Measurements from ENCODE around the gene STAC2. TPM values are rescaled to one million over a fixed set of nuclear protein-coding genes. Genes with fewer than 3 reads are reported as not detected.
A peak's percentile ranks its signal among the peaks of the same experiment; 100 is the strongest.

The STAC2 gene
- total RNA-seq, 2 donors from 2014 or later, result 0.82 to 2.3 TPM

- Histone ChIP-seq H3K27me3 (no peaks in the 10 kb centered on the region), H3K36me3 (no peaks in the 10 kb centered on the region), H3K27ac (peak within 1 kb of the TSS; percentile 6 to 54), H3K4me3 (peak within 1 kb of the TSS; percentile 46 to 54), H3K4me1 (peaks cover 0 to 34% of the 10 kb centered on the region in 2 donors), H3K9me3 (no peaks in the 10 kb centered on the region)
- TF ChIP-seq CTCF (IDR thresholded peaks at IDR 0.05), result no peak
- DNase-seq (ENCODE audit: low spot score), result no peak
These were observed 59.9 kb downstream of the STAC2 start, which contains the start of gene ARL5C for GRCh38 chr17:39165841-39166349. Gene ARL5C (minus strand): TSS chr17:39166161. CDS start chr17:39165760, 401 bp downstream.

GRCh38 chr17:39165178-39165840 lies 60.4 kb downstream of the STAC2 start:
- no peaks in the 10 kb centered on the region for H3K27me3 ChIP-seq
- H3K9me3 ChIP-seq, result no peaks in the 10 kb centered on the region
- DNase-seq (ENCODE audit: low spot score), result no peak
- H3K4me3 ChIP-seq, result peak overlapping the region; percentile 46 to 54
- H3K36me3 ChIP-seq, result no peaks in the 10 kb centered on the region
- peak overlapping the region; percentile 6 to 54 for H3K27ac ChIP-seq
- peaks cover 0 to 34% of the 10 kb centered on the region in 2 donors for H3K4me1 ChIP-seq
- TF ChIP-seq CTCF (IDR thresholded peaks at IDR 0.05), result no peak

- Histone ChIP-seq H3K36me3 (no peaks in the 10 kb centered on the region), H3K9me3 (no peaks in the 10 kb centered on the region), H3K4me3 (peak overlapping the region; percentile 46 to 54), H3K4me1 (peaks cover 0 to 34% of the 10 kb centered on the region in 2 donors), H3K27me3 (no peaks in the 10 kb centered on the region), H3K27ac (peak overlapping the region; percentile 6 to 54)
- TF ChIP-seq CTCF (IDR thresholded peaks at IDR 0.05), result peak; percentile 72 to 89
- DNase-seq (ENCODE audit: low spot score), result peak; percentile 93
These were observed 61.0 kb downstream of the STAC2 start for GRCh38 chr17:39164675-39165143.

- TF ChIP-seq CTCF (IDR thresholded peaks at IDR 0.05), result no peak
- no peak for DNase-seq (ENCODE audit: low spot score)
- peaks cover 0 to 28% of the 10 kb centered on the region in 2 donors for H3K4me1 ChIP-seq
- H3K9me3 ChIP-seq, result no peaks in the 10 kb centered on the region
- no peak overlapping the region for H3K4me3 ChIP-seq
- no peak overlapping the region for H3K27ac ChIP-seq
- H3K27me3 ChIP-seq, result no peaks in the 10 kb centered on the region
- H3K36me3 ChIP-seq, result no peaks in the 10 kb centered on the region
These were observed 63.8 kb downstream of the STAC2 start for GRCh38 chr17:39161962-39162361.

Other genes with a start within 250 kb of the STAC2 start
- gene PLXDC1, start 74.3 kb downstream of the STAC2 start, total RNA-seq, result 1 to 10 TPM; 4.6 to 9.3 TPM
- not detected for gene ARL5C, start 59.8 kb downstream of the STAC2 start, total RNA-seq
- gene CACNB1, start 28.3 kb downstream of the STAC2 start, total RNA-seq, result 10 to 100 TPM in 1 of 2 donors, 1 to 10 TPM in 1; 3.6 to 13.4 TPM
- gene RPL19, start 25.7 kb downstream of the STAC2 start, total RNA-seq, result 1,000 to 10,000 TPM; 1,458 to 1,831 TPM
- 1 to 10 TPM; 7.6 to 7.7 TPM for gene FBXL20, start 175.7 kb upstream of the STAC2 start, total RNA-seq
- 10 to 100 TPM; 15.9 to 19.0 TPM for gene MED1, start 225.3 kb upstream of the STAC2 start, total RNA-seq
- gene CDK12, start 235.5 kb upstream of the STAC2 start, total RNA-seq, result 10 to 100 TPM; 15.9 to 18.9 TPM

Data from right atrium auricular region (tissue), 2 donors.